SW 1271 (cell line): Measurements from ENCODE around the gene UROC1.

Source experiments
- DNase-seq, 2 experiments: peaks; one replicate each; lab custom pipeline; 2025; lab: John Stamatoyannopoulos, UW

Gene UROC1

GRCh38 chr3:126517291-126517951, at the start of gene UROC1:
Gene UROC1, minus strand, starts transcription at chr3:126517773. Its CDS starts 54 bp downstream, at chr3:126517719.
- no peak for DNase-seq

DNA sequence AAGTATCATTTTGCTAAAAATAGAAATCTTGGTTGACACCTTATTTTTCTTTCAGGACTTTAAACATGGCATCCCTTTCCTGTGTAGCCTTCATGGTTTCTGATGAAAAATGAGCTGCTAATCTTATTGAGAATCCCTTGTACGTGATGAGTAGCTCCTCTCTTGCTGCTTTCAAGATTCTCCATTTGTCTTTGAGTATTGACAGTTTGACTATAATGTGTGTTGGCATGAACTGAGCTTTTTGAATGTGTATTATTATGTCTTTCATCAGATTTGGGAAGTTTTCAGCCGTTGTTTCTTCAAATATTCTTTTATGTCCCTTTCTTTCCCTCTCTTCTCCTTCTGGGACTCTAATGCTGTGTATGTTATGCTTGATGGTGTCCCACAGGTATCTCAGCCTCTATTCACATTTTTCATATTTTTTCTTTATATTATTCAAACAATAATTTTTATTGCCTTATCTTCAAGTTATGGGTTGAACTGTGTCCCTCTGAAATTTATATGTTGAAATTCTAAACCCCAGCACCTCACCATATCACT, 45.2 kb upstream of the UROC1 start:
- no peak for DNase-seq

DNA sequence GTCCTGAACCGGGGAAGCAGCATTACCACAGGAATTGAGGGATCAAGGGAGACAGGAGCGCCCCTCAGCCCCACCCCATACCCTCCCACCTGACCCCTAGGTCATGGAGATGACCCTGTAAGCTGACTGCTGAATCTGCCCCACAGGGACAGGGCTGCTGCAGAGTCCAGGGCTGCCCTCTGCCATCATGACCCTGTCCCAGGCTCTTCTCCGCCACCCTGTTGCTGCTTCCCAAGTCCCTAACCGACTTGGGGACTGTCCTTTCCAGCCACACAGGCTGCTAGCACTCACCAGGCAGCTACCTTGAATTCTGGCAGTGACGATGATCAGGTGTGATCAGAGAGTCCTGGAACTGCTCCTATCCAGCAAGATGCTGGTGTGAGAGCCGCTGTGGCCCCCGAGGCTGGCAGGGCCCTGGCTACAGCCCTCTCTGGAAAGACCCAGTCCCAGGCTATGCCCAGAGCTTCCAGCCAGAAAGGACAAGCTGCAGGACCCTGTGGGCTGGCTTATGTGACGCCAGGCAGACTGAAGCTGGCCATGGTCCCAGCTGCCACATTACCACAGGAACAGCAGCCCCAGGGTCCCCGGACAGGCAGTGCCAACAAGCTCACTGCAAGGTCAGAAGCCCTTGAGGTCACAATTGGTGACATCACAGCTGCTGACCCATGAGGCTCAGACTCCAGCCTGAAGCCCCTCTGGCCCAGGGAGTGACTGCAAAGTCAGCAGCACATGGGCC, 40.9 kb upstream of the UROC1 start, which contains the start of gene C3orf22:
Gene C3orf22 (minus strand): TSS at position 597 of the 736 bp plus-strand sequence. CDS start 5,542 bp downstream, outside the sequence.
- DNase-seq: no peak

GRCh38 chr3:126557761-126558160, 40.2 kb upstream of the UROC1 start:
- DNase-seq: no peak

DNA sequence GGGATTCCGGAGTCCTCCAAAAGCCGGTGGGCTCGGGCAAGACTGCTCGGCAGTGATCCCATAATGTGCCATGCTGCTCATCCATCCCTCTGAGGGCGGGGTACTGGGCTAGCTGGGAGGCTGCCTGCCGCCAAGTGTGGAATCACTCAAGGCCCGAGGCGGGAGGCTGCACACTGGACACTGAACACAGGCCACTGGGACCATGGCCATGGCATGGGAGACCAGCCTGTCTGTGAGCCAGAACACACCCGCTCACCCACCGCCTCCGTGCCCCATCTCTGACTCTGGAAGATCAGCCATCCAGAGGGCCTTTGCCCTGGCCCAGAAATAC, 39.8 kb upstream of the UROC1 start:
- no peak for DNase-seq

DNA sequence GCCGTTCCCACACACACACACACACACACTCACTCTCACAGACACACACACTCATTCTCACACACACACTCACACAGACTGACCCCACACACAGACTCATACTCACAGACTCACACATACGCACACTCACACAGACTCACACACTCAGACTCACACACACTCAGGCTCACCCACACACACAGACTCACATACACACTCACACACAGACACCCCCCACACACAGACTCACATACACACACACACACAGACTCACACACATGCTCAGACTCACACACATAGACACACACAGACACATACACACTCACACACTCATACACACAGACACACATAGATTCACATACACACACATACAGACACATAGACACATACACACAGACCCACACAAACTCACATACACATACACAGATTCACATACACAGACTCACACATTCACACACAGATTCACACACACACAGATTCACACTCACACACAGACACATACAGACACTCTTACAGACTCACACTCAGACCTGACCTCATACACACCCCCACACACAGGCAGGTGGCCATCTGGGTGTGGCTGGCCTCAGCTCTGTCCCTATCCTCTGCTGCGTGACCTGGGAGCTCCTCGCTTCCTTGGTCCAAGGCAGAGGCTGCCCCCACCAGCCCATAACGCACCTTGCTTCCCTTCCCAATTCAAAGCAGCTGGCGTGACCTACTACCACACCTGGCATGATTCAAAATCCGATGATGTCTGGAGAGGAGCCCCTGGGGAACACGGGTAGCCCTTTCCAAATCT, 39.3 kb upstream of the UROC1 start:
- DNase-seq: no peak

DNA sequence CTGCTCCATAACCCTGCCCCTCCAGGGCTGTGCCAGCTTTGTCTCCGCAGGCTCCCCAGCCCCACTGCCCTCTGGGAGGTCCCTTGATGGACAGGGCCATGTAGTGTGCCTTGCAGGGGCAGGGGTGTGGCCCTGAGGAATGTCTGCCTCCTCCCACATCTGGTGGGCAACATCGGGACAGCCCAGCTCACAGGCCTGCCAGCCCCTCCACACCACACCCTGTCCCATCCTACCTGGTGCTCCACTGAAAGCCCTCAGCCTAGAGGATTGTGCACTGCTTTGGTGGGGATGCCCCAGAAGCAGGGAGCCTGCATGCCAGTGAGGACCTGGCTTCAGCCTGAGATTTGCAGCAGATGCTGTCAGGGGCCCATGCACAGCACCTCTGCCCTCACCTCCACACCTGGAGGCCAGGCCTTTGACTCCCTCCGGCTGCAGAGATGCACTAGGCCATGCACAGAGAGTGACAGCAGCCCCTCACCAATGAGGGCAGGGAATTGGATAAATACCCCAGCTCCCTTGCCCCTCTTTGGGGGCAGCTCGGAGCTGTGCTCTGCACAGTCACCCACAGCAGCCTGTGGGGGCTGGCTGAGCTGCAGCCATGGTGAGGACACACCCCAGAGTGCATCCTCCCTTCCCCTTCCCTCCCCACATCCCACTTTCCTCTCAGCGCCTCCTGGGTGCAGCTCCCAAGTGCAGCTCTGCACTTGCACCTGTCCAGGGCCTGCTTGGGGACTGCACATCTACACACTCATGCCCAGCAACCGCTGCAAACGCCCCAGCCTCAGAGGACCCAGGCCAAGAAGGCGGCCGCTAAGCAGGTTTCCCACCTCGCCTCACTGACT, 38.4 kb upstream of the UROC1 start:
- no peak for DNase-seq

DNA sequence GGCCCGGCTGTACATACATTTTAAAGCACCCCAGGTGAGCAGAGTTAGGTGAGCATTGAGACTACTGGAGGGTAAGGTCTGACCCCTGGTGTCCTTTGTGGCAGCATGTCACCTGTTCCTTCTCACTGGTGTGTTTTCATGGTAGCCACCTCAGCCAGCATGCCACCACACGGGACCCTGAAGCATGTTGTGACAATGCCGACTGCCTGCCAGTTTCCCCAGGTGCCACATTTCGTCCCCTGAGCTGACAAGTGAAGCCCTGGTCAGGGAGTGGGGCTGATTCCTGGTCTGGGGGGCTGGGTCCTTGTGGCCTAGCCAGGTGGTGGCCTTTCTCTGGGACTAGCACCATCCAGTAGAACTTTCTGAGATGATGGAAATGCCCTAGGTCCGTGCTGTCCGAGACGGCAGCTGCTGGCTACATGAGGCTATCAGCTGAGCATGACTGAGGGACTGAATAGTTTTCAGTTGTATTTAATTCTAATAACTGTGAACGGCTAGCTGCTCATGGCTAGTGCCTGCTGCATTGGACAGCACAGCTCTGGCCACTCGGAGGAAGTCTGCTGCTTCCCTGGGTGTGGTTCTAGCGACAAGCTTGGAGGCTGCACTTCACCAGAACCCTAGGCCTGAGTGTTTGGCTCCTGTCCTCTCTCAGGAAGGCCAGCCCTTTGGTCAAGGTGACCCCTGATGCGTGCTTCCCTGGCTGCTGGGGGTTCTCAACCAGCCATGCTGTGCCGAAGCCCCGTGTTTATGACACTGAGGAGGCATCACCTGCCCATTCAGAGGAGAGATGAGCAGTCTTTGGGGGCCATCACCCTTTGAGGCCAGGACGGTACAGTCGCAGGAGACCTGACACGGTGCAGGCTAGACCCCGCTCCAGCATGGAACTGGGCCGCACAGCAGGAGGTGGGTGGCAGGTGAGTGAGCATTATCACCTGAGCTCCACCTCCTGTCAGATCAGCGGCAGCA, 37.3 kb upstream of the UROC1 start:
- DNase-seq: no peak

GRCh38 chr3:126553284-126554084, 35.9 kb upstream of the UROC1 start:
- no peak for DNase-seq

GRCh38 chr3:126552688-126553283, 35.2 kb upstream of the UROC1 start:
- DNase-seq: no peak

DNA sequence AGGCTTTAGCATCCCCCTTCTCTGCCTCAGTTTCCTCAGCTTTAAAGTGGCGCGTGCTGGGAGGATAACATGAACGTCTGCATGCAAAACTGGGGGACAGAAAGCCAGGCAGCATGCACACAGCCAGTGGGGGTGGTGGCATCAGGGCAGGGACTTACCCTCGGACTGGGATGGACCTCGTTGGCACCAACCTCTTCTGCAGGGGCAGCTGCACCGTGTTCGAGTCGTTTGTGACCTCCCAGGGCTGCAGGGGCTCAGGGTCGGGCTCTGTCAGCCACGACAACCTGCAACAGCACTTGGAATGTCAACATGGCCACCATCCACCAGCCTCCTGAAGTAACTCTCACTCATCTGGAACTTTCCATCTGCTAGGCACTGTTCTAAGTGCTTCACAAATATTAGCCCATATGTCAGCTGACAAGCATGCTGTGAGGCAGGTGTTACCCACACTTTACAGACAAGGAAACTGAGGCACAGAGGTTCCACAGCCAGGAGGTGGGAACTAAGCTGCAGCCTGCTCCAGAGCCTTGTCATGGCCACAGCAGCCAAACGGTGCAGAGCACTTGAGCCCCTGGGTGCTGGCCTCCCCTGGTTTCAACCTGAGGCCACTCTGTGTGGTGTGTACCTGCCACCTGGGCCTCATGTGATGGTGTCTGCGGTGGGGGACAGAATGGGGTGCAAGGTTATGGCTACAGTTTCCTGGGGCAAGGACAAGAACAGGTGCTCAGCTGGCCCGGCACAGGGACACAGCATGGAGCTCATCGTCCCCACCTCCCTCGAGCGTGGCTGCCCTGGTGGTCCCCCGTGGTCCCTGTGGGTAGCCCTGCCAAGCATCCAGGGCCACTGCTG, 34.5 kb upstream of the UROC1 start:
- DNase-seq: no peak

GRCh38 chr3:126551121-126551838, 33.7 kb upstream of the UROC1 start:
- no peak for DNase-seq

DNA sequence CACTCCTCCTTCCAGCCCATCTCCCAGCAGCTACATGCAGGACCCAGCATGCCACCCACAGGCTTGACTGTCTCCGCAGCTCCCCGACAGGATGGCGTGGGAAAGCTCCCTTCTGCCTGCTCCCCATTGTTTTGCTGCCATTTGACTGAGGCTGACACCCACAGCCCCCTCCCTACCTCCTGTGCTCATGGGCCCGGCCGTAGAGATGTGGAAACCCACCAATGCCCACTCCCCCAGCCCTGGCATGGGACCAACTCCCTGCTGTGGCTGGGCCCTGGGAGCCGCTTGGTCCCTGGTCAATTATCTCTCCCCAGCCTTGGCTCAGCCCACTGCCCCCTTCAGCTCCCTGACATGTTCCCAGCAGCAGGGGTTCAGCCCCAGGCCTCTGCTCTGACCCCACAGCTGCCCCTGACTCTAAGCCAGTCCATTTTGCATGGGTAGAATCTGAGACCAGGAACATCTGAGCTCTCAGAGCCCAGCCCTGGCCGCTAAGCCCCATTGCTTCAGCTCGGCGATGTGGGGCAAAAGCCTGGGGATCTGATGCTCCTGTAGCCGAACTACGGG, 33.0 kb upstream of the UROC1 start:
- DNase-seq: no peak

DNA sequence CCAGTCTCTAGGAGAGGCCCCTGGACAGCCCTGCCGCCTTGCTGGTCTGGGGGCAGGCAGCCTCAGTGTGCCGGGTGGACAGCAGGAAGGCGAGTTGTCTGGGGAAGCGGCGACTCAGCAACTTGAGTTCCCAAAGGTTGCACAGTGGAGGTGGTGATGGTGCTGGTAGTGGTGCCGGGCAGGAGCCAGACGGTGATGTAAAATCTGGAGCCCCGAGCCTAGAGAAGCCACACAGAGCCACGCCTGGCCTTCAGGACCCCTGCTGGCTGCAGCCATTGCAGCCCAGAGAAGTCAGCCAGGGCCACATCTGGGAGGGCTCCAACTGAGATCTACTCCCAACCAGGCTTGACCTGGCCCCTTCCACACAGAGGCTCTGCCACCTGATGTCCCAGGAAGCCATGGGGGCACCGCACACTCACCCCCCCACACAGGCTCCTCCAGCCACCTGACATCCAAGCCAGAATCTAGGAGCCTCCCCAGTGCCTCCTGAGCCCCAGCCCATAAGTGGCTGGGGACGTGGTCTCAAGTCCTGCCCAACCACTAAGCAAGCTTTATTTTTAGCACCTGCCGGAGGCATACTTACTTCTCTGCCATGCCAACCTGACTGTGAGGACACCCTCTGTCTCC, 32.4 kb upstream of the UROC1 start:
- no peak for DNase-seq

DNA sequence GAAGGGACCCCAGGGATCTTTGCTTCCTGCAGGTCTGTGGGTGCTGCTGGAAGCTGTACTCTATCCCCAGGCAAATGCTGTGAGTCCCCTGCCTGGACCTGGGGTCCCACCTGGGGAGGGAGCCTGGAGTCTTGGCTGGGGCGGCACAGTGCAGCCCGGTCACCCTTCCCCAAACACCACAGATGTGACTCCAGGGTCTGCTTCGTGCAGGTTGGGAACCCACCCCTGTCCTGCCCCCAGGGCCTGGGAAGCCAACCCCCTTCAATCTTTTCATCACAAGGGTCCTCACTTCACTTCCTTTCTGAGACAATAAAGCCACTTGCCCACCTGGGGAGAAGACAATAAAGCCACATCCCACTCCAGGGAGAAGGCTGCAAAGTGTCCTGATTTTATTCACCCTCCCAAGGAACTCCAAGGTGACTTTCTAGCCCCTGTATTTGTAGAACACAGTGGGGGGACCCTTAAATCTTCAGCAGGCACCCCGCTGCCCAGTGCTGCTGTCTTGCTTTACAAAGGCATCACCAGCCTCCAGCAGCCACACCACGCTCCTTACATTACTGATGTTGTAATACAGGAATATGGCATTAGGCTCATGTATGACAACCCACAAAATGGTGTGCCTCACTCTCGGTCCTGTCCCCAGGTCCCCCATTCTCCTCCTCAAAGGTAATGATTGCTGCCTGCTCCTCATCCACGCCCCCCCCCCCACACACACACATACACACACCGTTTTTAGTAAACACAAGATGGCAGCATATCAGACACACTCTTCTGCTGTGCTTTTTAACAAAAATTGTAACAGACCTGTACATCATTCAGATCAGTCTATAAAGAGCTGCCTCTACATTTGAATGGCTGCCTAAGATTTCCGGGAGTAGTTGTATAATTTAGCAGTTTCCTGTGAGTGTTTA, 31.2 kb upstream of the UROC1 start:
- no peak for DNase-seq

DNA sequence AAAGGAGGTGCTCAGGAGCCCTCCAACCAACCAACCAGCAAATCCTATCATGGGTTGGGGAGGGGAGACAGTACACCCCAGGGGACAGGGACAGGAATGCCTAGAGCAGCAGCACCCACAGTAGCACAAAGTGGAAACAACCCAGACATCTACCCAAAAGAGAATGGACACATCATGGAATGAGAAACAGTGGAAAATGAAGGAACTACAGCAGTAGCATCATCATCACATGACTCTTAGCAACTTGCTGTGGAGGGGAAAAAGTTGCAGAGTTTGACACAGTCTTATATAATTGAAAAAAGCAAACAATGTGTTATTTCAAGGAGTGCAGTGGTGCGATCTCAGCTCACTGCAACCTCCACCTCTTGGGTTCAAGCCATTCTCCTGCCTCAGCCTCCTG, 30.1 kb upstream of the UROC1 start:
- no peak for DNase-seq
